NCI-H524 (cell line): ENCODE results near the gene ME1.
"Not testable (repeated sequence)": the region's sequence is repeated elsewhere in the genome, so short reads cannot be mapped to it uniquely, and the experiment has no call there.

ENCODE experiments used
- DNase-seq, 2 experiments: peaks; one replicate each; lab custom pipeline; 2025; lab: John Stamatoyannopoulos, UW

The ME1 gene

GRCh38 chr6:83352424-83353061 is 78.3 kb downstream of the ME1 start:
- no peak for DNase-seq

DNA sequence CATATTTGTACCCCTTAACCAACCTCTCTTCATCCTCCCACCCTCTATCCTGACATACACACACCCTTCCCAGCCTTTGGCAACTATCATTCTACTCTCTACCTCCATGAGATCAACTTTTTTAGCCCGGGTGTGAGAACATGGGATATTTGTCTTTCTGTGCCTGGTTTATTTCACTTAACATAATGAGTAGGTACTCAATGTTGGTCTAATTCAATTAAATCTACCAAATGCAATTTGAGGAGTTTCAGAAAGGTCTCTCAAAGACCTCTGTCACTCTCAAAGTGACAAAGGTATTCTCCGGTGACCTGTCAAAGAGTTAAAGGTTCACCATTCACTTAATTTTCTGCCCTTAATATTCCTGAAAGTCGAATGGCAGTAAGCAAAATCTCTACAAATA is 87.7 kb downstream of the ME1 start:
- DNase-seq: no peak

DNA sequence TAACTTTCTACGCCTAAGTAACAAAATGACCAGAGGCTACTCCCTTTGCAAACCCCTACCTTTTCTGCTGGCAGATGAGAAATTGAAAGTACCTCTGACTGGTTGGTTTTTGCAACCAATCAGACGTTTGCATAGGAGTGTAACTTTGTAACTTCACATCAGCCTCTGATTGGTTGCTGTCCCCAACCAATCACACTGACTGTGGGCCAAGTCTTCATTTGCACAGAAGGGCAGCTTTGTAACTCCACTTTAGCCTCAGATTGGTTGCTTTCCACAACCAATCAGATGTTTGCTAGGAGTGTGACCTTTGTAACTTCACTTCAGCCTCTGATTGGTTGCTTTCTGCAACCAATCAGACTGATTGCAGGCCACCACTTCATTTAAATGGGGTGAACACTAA is 89.1 kb downstream of the ME1 start:
- DNase-seq: no peak

GRCh38 chr6:83333916-83334315 is 96.9 kb downstream of the ME1 start:
- DNase-seq: not testable (repeated sequence)

- no peak for DNase-seq
Measured at GRCh38 chr6:83333500-83333899, 97.4 kb downstream of the ME1 start.

DNA sequence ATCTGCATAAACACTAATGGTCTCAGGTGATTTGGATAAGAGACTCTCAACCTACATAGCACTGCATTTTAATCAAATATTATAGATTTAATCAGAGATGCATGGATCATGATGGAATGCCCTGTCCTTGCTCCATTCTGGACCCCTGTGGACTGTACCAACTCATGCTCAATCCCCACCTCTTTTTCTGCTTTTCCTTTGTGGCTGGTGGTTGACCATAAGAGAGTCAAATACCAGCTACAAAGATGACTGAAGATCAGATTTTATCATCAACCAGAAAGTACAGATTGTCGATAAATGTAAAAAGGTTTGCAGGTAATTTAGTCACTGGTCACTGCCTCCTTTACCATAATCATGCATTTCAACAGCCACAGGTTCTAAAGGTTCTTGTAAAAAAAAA is 116.2 kb downstream of the ME1 start:
- DNase-seq: no peak

DNA sequence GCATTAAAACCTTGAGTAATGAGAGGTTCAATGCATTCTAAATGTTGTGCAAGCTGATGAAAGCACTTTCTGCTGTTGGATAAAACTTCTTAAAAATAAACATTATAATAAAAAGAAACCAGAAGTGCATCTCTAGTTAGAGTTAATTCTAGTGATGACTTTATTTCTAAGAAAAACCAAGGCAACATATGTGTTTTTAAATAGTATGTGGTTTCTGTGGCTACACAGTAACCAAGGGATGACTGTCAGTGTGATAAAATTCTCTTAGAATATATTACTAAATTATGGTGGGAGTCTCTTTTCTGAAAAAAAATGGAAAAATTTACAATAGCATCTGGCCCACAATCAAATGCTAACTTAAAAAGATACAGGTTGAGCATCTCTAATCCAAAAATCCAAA is 117.0 kb downstream of the ME1 start:
- no peak for DNase-seq

DNA sequence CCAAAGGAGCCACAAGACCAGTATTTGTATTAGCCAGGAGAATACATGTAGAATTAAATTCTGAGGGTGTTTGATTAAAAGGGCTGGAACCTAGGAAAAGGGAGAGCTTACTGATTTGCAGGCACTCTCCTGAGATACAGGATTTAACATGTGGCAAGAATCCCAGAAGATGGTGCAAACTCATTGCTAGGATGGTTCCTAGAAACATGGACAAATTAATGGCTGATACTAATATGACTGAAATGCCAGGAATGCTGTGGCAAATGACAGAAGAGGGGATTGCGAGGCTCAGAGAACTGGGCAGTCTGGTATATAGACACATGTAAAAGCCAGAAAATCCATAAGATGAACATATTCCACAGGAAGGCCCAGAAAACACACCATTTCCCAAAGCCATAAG is 119.6 kb downstream of the ME1 start:
- DNase-seq: no peak

- no peak for DNase-seq
Measured at GRCh38 chr6:83310046-83310445, 120.8 kb downstream of the ME1 start.

- no peak for DNase-seq
Measured at GRCh38 chr6:83309344-83309743, 121.5 kb downstream of the ME1 start.

DNA sequence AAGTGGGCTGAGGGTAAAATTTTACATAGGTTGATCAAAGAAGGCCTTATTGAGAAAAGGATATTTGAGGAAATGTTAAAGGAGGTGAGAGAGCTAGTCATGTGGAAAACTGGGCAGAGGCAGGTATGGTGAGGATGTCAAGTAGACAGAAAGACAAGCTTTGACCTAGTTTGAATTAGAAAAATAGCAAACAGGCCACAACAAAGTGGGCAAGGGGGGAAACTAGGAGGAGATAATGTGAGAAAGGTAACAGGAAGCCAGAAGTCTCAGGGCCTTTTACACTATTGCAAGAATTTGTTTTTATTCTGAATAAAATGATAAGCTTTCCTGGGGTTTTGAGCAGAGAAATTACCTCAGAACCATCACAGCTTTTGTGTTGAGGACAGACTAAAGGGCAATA is 122.0 kb downstream of the ME1 start:
- no peak for DNase-seq

DNA sequence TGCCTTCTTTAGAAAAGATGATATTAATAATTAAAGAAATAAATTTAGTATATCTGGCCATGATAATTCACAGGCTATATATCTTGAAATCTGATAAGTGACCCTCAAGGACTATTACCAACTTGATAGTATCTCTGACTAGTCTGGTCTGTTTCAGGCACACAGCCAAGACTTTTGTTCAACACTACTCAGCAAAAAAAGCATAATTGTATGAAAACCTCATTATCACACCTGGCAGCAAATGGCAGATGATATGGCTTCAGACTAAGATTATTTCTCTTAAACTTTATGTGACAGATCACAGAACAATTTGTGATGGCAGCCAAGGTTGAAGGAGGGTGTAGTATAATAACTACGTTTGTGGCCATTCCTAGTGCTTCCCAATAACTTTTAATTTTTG is 123.0 kb downstream of the ME1 start:
- peak in 1 of 2 experiments; percentile 1 for DNase-seq

- no peak for DNase-seq
Measured at GRCh38 chr6:83303426-83303825, 127.4 kb downstream of the ME1 start.

DNA sequence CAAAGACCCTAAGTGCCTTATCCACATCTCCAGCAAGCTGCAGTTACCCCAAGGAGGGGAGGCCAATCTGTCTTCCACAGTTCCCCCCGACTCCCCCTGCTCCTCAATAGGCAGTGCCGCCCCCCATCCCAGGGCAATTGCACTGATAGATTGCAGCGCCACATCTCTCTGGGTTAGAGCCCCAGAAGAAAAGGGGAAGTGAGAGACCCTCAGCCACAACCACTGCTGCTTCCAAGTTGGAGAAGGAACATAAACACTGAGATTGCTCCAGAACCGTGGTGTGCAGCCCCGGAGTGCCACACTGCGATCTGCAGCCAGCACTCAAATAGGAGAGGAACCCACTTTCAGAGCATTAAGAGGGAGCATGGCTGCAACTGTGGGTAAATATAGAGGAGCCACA is 136.2 kb downstream of the ME1 start:
- no peak for DNase-seq

- no peak for DNase-seq
Measured at GRCh38 chr6:83292900-83293843, 137.7 kb downstream of the ME1 start.

DNA sequence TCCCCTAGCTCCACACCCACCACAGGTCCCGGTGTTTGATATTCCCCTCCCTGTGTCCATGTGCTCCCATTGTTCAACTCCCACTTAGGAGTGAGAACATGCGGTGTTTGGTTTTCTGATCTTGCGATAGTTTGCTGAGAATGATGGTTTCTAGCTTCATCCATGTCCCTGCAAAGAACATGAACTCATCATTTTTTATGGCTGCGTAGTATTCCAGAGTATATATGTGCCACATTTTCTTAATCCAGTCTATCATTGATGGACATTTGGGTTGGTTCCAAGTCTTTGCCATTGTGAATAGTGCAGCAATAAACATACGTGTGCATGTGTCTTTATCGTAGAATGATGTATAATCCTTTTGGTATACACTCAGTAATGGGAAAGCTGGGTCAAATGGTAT is 143.6 kb downstream of the ME1 start:
- DNase-seq: not testable (repeated sequence)

- DNase-seq: no peak
Measured at GRCh38 chr6:83285917-83286316, 144.9 kb downstream of the ME1 start.

DNA sequence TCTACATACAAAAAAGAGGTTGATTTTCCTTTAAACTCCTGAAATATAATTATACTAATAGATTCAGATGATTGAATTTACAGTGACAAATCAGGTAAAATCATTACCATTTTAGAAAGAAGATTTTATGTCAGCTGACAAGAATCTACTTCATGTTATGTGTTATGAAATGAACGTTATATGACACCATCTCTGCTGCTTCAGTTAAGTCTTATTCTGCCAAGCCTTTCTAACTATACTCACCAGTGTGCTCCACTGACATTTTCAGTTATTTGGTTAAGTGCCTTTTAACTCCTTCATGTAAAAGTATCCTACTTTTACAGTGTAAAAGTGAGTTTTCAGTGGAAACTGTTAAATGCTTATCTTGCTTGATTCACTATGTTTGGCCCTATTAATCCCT is 157.3 kb downstream of the ME1 start:
- no peak for DNase-seq

DNA sequence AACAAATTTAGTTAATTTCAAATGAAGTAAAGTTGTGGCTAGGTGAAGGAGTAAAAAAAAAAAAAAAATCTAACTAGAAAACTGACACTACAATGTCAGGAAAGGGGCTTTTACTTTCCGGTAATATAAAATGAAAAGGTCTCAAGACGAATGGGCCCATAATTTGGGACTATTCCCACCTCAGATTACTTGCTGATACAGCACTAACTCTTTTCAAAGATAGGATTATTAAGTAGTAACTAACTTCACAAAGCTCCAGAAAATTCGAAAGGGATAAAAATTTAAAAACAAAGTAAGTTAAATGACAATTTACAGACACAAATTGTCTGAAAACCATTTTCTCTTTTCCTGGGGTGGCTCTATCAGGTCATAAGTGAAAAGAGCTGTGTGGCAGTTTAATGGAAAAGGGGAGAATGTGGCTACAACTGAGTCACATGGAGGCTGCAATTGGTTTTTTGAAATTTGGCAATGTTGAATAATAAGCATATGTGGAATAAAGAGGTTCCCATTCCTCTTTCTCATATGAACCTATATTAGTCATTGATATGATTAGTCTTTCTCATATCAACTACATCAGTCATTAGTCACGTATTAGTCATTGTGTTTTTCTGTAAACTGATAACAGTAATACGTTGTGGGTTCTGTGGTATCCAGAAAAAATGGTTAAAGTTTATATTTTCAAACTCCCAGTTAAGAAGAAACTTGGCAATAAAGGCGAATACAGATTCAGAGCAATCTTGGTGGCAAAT is 159.7 kb downstream of the ME1 start:
- DNase-seq: no peak

DNA sequence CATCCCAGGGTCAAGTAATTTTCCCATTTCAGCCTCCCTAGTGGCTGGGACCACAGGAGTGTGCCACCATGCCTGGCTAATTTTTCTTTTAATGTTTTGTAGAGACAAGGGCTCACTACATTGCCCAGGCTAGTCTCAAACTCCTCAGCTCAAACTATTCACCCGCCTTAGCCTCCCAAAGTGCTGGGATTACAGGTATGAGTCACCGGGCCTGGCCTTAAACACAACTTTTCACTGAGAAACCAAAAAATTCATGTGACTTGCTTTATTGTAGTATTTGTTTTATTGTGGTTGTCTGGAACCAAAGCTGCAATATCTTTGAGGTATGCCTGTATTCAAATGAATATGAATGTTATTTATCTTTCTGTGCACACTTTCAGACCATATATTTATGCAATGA is 165.5 kb downstream of the ME1 start:
- DNase-seq: no peak

- no peak for DNase-seq
Measured at GRCh38 chr6:83260577-83260976, 170.3 kb downstream of the ME1 start.

- DNase-seq: peak; percentile 37 to 75
Measured at GRCh38 chr6:83258517-83258916, 172.3 kb downstream of the ME1 start.

- no peak for DNase-seq
Measured at GRCh38 chr6:83257791-83258190, 173.1 kb downstream of the ME1 start.
